T-cell (primary cell): ENCODE data around the gene H6PD. TPM values are rescaled to one million over a fixed set of nuclear protein-coding genes. Genes with fewer than 3 reads are reported as not detected.

Source experiments
- ATAC-seq, 4 experiments: fragments of 200-7000 bp in 3 of 4; fragments of 150-1000 bp in 1 of 4; cut with Tn5 transposase; replicated peaks in 1 of 4; 1 replicate in 3 of 4; 2 replicates in 1 of 4; pipeline ENCODE4 v1.10.0; 2021; ENCODE audit warnings: moderate library complexity in 3 of 4, mild to moderate bottlenecking in 2 of 4, moderate number of reproducible peaks in 1 of 4
- CTCF ChIA-PET, 2 donors: fragments of 300-600 bp; sonication (Branson Sonifier 250); formaldehyde crosslinking; loops; one replicate each; lab custom pipeline; 2022; ENCODE audit warnings: antibody characterized with exemption in 2 of 2; lab: Charles Lee
- POLR2A ChIA-PET, 2 donors: fragments of 300-600 bp; sonication (Branson Sonifier 250); formaldehyde crosslinking; loops; one replicate each; lab custom pipeline; 2022; ENCODE audit warnings: antibody characterized with exemption in 2 of 2; lab: Charles Lee
- DNase-seq, 35 experiments: peaks; one replicate each; pipeline versions ENCODE4 v3.0.0 to v3.0.0-alpha.2; 2013 to 2023
- H3K27ac ChIP-seq: one replicate; pipeline ENCODE4 v1.5.1; 2013; ENCODE audit warnings: low read length
- H3K27me3 ChIP-seq, 2 experiments: replicated peaks in 1 of 2; 1 replicate in 1 of 2; 2 replicates in 1 of 2; pipeline versions ENCODE4 v1.6.1 to v1.7.0; 2013; ENCODE audit warnings: low read length in 1 of 2, mixed read lengths in 1 of 2; ENCODE audit not compliant: control insufficient read depth in 2 of 2, insufficient read depth in 2 of 2; ENCODE audit errors: extremely low read depth in 1 of 2
- H3K36me3 ChIP-seq, 2 donors: 1 replicate in 1 of 2; 2 replicates in 1 of 2; pipeline versions ENCODE4 v1.6.1 to v1.7.0; 2013; ENCODE audit warnings: low read length in 1 of 2; ENCODE audit not compliant: control insufficient read depth in 2 of 2, insufficient read depth in 1 of 2; ENCODE audit errors: extremely low read depth in 1 of 2
- H3K4me1 ChIP-seq, 2 experiments: 1 replicate in 1 of 2; 2 replicates in 1 of 2; pipeline versions ENCODE4 v1.6.1 to v1.7.0; 2013; ENCODE audit warnings: low read length in 2 of 2, mixed read lengths in 1 of 2; ENCODE audit not compliant: insufficient read depth in 2 of 2, control insufficient read depth in 1 of 2; ENCODE audit errors: extremely low read depth in 1 of 2
- H3K4me3 ChIP-seq, 2 donors: 1 replicate in 1 of 2; 2 replicates in 1 of 2; pipeline versions ENCODE4 v1.5.1 to v1.7.0; 2013; ENCODE audit warnings: mild to moderate bottlenecking in 2 of 2, low read length in 1 of 2, moderate library complexity in 1 of 2; ENCODE audit not compliant: control insufficient read depth in 1 of 2; ENCODE audit errors: extremely low read depth in 1 of 2
- H3K9me3 ChIP-seq: 2 replicates; pipeline ENCODE4 v1.7.0; 2013
- H3K27ac Mint-ChIP-seq, 2 donors: one replicate each; pipeline ENCODE4 v1.8.0; 2020 to 2021; ENCODE audit warnings: mild to moderate bottlenecking in 2 of 2, mixed read lengths in 2 of 2
- H3K27me3 Mint-ChIP-seq, 2 donors: one replicate each; pipeline ENCODE4 v1.8.0; 2021 to 2022; ENCODE audit warnings: mixed read lengths in 2 of 2
- H3K36me3 Mint-ChIP-seq: one replicate; pipeline ENCODE4 v1.8.0; 2021; ENCODE audit warnings: mixed read lengths
- H3K4me1 Mint-ChIP-seq, 3 donors: one replicate each; pipeline ENCODE4 v1.8.0; 2020 to 2022; ENCODE audit warnings: mixed read lengths in 3 of 3, mild to moderate bottlenecking in 1 of 3
- H3K4me3 Mint-ChIP-seq, 3 donors: one replicate each; pipeline ENCODE4 v1.8.0; 2020 to 2022; ENCODE audit warnings: mild to moderate bottlenecking in 3 of 3, mixed read lengths in 3 of 3, moderate library complexity in 3 of 3
- H3K9me3 Mint-ChIP-seq, 3 donors: one replicate each; pipeline ENCODE4 v1.8.0; 2020 to 2022; ENCODE audit warnings: mixed read lengths in 3 of 3
- WGBS: methylation state at CpG from one replicate; pipeline ENCODE4 v1.1.5; 2013; ENCODE audit warnings: missing lambda C conversion rate; ENCODE audit not compliant: insufficient coverage; 5-methylcytosine and 5-hydroxymethylcytosine counted together
- total RNA-seq, 35 experiments: library from RNA in 6 of 35; stranded (reverse) in 6 of 35; fragments of 120-200 nt in 1 of 35; gene quantifications; one replicate each; pipeline versions ENCODE4 v1.2.1 to v1.2.4 and lab custom pipeline; 2013 to 2026

H6PD gene
- total RNA-seq, 5 donors from 2014 or later (not counting 1 experiment from before 2014, with no cell fraction given): 17.6 to 26.5 (median 23.9) TPM

DNA sequence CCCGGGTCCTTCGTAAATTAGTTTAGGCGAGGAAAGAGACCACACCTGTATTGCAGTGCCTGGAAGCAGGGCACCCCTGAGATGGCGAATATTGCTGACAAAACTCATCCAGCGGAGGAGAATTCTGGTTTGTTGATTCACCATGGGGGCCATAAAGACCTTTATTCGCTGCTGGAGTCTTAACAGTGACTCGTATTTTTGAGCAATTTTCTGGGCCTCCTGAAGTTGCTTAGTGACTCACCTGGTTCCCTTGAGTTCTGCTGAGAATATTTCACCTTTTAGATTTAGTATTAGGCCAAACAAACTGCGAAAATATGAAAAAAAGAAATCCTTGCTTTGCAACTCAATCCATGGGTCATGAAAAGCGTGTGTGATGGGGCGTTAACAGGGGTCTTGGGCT is 20.6 kb upstream of the H6PD start:
- Mint-ChIP-seq H3K9me3 (no peaks in the 10 kb centered on the region), H3K4me1 (no peaks in the 10 kb centered on the region), H3K27ac (no peak overlapping the region), H3K36me3 (no peaks in the 10 kb centered on the region), H3K27me3 (peaks cover 6 to 24% of the 10 kb centered on the region in 2 donors), H3K4me3 (no peak overlapping the region)
- POLR2A ChIA-PET: no interaction called here
- Histone ChIP-seq H3K9me3 (no peaks in the 10 kb centered on the region), H3K4me3 (no peak overlapping the region), H3K27ac (no peak overlapping the region), H3K36me3 (no peaks in the 10 kb centered on the region), H3K4me1 (no peaks in the 10 kb centered on the region), H3K27me3 (peaks cover 0 to 25% of the 10 kb centered on the region in 2 experiments)
- WGBS: 97% methylated on average over 8 of the region's 10 CpGs
- ATAC-seq: no peak
- no peak for DNase-seq
- CTCF ChIA-PET: no interaction called here

- DNase-seq (no peak), ATAC-seq (no peak)
- POLR2A ChIA-PET: no interaction called here
- no peaks in the 10 kb centered on the region for H3K27me3 ChIP-seq
- no CpG with 5 or more reads among the region's 5 CpGs for WGBS
- no peaks in the 10 kb centered on the region for H3K9me3 ChIP-seq
- no peaks in the 10 kb centered on the region for H3K27me3 Mint-ChIP-seq
- no peaks in the 10 kb centered on the region for H3K4me1 Mint-ChIP-seq
- no peak overlapping the region for H3K27ac ChIP-seq
- no peaks in the 10 kb centered on the region for H3K36me3 Mint-ChIP-seq
- no peak overlapping the region for H3K4me3 ChIP-seq
- CTCF ChIA-PET: interaction anchor here in 1 of 2 donors (1.0 kb wide), 1 partner anchor 13 kb away, joined by 4 read pairs; no protein-coding TSS in a partner anchor
- H3K9me3 Mint-ChIP-seq: no peaks in the 10 kb centered on the region
- no peak overlapping the region for H3K27ac Mint-ChIP-seq
- no peaks in the 10 kb centered on the region for H3K36me3 ChIP-seq
- H3K4me1 ChIP-seq: no peaks in the 10 kb centered on the region
- H3K4me3 Mint-ChIP-seq: no peak overlapping the region
These were observed 15.7 kb upstream of the H6PD start for GRCh38 chr1:9218917-9219316.

- ChIA-PET POLR2A (no interaction called here), CTCF (no interaction called here)
- no peaks in the 10 kb centered on the region for H3K4me1 ChIP-seq
- Mint-ChIP-seq H3K9me3 (no peaks in the 10 kb centered on the region), H3K4me1 (no peaks in the 10 kb centered on the region), H3K4me3 (no peak overlapping the region), H3K27me3 (no peaks in the 10 kb centered on the region), H3K27ac (no peak overlapping the region), H3K36me3 (no peaks in the 10 kb centered on the region)
- H3K27me3 ChIP-seq: peaks cover 0 to 20% of the 10 kb centered on the region in 2 experiments
- no peak overlapping the region for H3K4me3 ChIP-seq
- ATAC-seq: no peak
- DNase-seq: no peak
- H3K36me3 ChIP-seq: no peaks in the 10 kb centered on the region
- WGBS: 86% methylated on average over 14 of the region's 14 CpGs
- no peak overlapping the region for H3K27ac ChIP-seq
- H3K9me3 ChIP-seq: no peaks in the 10 kb centered on the region
These were observed 11.5 kb upstream of the H6PD start for GRCh38 chr1:9222846-9223625.

- Histone ChIP-seq H3K9me3 (no peaks in the 10 kb centered on the region), H3K4me3 (no peak overlapping the region), H3K27me3 (peaks cover 0 to 20% of the 10 kb centered on the region in 2 experiments), H3K36me3 (no peaks in the 10 kb centered on the region), H3K27ac (no peak overlapping the region), H3K4me1 (no peaks in the 10 kb centered on the region)
- no peaks in the 10 kb centered on the region for H3K4me1 Mint-ChIP-seq
- WGBS: 88% methylated on average over 10 of the region's 10 CpGs
- DNase-seq (no peak), ATAC-seq (no peak)
- ChIA-PET POLR2A (no interaction called here), CTCF (interaction anchor here in 1 of 2 donors (0.6 kb wide), 1 partner anchor 9 kb away, joined by 3 read pairs; no protein-coding TSS in a partner anchor)
- H3K27ac Mint-ChIP-seq: no peak overlapping the region
- H3K9me3 Mint-ChIP-seq: no peaks in the 10 kb centered on the region
- H3K36me3 Mint-ChIP-seq: no peaks in the 10 kb centered on the region
- no peaks in the 10 kb centered on the region for H3K27me3 Mint-ChIP-seq
- H3K4me3 Mint-ChIP-seq: no peak overlapping the region
These were observed 9.7 kb upstream of the H6PD start for GRCh38 chr1:9224664-9225410.

DNA sequence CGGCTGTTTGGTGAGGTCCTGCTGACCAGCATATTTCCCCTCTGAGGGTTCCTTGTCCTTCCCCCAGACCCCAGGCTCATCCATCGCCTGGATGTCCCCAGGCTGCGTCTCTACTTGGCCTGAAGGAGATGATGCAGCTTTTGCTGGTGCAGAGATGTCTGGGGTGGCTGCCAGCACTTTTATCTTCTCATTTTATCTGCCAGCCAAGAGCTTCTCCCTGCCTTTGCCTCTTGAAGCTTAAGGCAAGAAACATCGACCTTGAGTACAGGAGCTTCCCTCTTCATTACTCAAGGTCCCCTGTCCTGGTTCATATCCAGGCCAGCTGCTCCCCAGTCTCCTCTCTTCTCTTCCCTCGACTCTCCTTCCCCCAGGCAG is 9.2 kb upstream of the H6PD start:
- WGBS: 69% methylated on average over 3 of the region's 5 CpGs

DNA sequence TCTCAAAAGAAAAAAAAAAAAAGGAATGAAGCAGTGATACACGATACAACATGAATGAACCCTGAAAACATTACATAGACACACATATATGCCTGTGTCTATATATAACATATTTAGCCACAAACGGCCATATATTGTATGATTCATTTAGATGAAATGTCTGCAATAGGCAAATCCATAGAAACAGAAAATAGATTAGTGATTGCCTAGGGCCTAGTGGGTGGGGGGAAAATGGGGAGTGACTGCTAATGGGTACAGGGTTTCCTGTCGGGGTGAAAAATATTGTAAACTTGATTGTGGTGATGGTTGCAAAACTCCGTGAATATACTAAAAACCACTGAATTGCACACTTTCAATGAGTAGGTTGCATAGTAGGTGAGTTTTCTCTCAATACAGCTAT is 6.0 kb upstream of the H6PD start:
- Histone ChIP-seq H3K27ac (no peak overlapping the region), H3K9me3 (no peaks in the 10 kb centered on the region), H3K4me1 (no peaks in the 10 kb centered on the region), H3K4me3 (no peak overlapping the region), H3K36me3 (no peaks in the 10 kb centered on the region), H3K27me3 (peaks cover 0 to 20% of the 10 kb centered on the region in 2 experiments)
- no peaks in the 10 kb centered on the region for H3K36me3 Mint-ChIP-seq
- no peak overlapping the region for H3K27ac Mint-ChIP-seq
- WGBS: 20% methylated on average over 1 of the region's 4 CpGs
- no peaks in the 10 kb centered on the region for H3K4me1 Mint-ChIP-seq
- ATAC-seq (no peak), DNase-seq (no peak)
- ChIA-PET POLR2A (no interaction called here), CTCF (no interaction called here)
- H3K27me3 Mint-ChIP-seq: no peaks in the 10 kb centered on the region
- H3K9me3 Mint-ChIP-seq: no peaks in the 10 kb centered on the region
- no peak overlapping the region for H3K4me3 Mint-ChIP-seq

More for the DNA sequence above, 9.2 kb upstream of the H6PD start:
- H3K36me3 ChIP-seq: no peaks in the 10 kb centered on the region
- H3K4me3 ChIP-seq: no peak overlapping the region
- Mint-ChIP-seq H3K9me3 (no peaks in the 10 kb centered on the region), H3K4me1 (no peaks in the 10 kb centered on the region), H3K27me3 (no peaks in the 10 kb centered on the region), H3K36me3 (no peaks in the 10 kb centered on the region), H3K4me3 (no peak overlapping the region), H3K27ac (no peak overlapping the region)
- DNase-seq: no peak
- no peaks in the 10 kb centered on the region for H3K9me3 ChIP-seq
- CTCF ChIA-PET: no interaction called here
- H3K27me3 ChIP-seq: peaks cover 0 to 20% of the 10 kb centered on the region in 2 experiments
- H3K4me1 ChIP-seq: no peaks in the 10 kb centered on the region
- ATAC-seq: no peak
- no peak overlapping the region for H3K27ac ChIP-seq
- POLR2A ChIA-PET: no interaction called here
